Body of pancreas (tissue), 4 donors: ENCODE measurements around the gene TMEM9. TPM values are rescaled to one million over a fixed set of nuclear protein-coding genes. Genes with fewer than 3 reads are reported as not detected.

ENCODE experiments used
- ATAC-seq: fragments of 150-250 bp; one replicate; pipeline ENCODE4 v1.9.1; 2016
- DNase-seq, 4 donors: peaks; one replicate each; pipeline ENCODE4 v3.0.0-alpha.2; 2019
- H3K27ac ChIP-seq, 4 donors: fragments of 200-600 bp; sonication (generic); 1 replicate in 3 of 4; 2 replicates in 1 of 4; pipeline versions ENCODE4 v1.5.1 to v1.6.1; 2016 to 2019; ENCODE audit warnings: mild to moderate bottlenecking in 1 of 4, mixed read lengths in 1 of 4, moderate library complexity in 1 of 4
- H3K27me3 ChIP-seq, 2 donors: fragments of 200-600 bp; sonication (generic); one replicate each; pipeline ENCODE4 v1.6.0; 2016; ENCODE audit warnings: mild to moderate bottlenecking in 1 of 2
- H3K36me3 ChIP-seq, 2 donors: fragments of 200-600 bp; sonication (generic); replicated peaks in 1 of 2; 2 replicates each; pipeline ENCODE4 v1.5.1; 2016; ENCODE audit warnings: low read depth in 2 of 2; ENCODE audit not compliant: insufficient read depth in 1 of 2
- H3K4me1 ChIP-seq: fragments of 200-600 bp; sonication (generic); one replicate; pipeline ENCODE4 v1.6.0; 2016
- H3K4me3 ChIP-seq, 2 donors: fragments of 200-600 bp; sonication (generic); 1 replicate in 1 of 2; 2 replicates in 1 of 2; pipeline ENCODE4 v1.5.1; 2016 to 2019
- H3K9me3 ChIP-seq, 3 donors: fragments of 200-600 bp; sonication (generic); 1 replicate in 2 of 3; 2 replicates in 1 of 3; pipeline ENCODE4 v1.5.1; 2016
- CTCF ChIP-seq, 7 experiments: fragments of 450-650 bp in 4 of 7; fragments of 200-600 bp in 3 of 7; sonication (generic) in 3 of 7; IDR thresholded peaks; one replicate each; pipeline ENCODE4 v1.5.1; 2016 to 2019; ENCODE audit warnings: antibody characterized with exemption in 7 of 7
- POLR2A ChIP-seq, 3 donors: fragments of 450-650 bp; IDR thresholded peaks; one replicate each; pipeline ENCODE4 v1.6.1; 2016; ENCODE audit warnings: antibody characterized with exemption in 3 of 3, mild to moderate bottlenecking in 2 of 3
- WGBS, 2 donors: methylation state at CpG; one replicate each; pipeline ENCODE4 v1.1.5; 2017; 5-methylcytosine and 5-hydroxymethylcytosine counted together
- intact Hi-C: fragments of 100-400 bp; cut with DNase I; formaldehyde crosslinking; loops from one replicate; pipeline ENCODE4 v1.15.1; 2023
- total RNA-seq, 2 donors: library from RNA; depleted of rRNA; stranded (reverse); fragments of >200 nt; gene quantifications; one replicate each; pipeline ENCODE4 v1.1.0, GENCODE V29; 2016

TMEM9 gene
- total RNA-seq, 2 donors from 2014 or later, result 56.6 to 70.5 TPM

DNA sequence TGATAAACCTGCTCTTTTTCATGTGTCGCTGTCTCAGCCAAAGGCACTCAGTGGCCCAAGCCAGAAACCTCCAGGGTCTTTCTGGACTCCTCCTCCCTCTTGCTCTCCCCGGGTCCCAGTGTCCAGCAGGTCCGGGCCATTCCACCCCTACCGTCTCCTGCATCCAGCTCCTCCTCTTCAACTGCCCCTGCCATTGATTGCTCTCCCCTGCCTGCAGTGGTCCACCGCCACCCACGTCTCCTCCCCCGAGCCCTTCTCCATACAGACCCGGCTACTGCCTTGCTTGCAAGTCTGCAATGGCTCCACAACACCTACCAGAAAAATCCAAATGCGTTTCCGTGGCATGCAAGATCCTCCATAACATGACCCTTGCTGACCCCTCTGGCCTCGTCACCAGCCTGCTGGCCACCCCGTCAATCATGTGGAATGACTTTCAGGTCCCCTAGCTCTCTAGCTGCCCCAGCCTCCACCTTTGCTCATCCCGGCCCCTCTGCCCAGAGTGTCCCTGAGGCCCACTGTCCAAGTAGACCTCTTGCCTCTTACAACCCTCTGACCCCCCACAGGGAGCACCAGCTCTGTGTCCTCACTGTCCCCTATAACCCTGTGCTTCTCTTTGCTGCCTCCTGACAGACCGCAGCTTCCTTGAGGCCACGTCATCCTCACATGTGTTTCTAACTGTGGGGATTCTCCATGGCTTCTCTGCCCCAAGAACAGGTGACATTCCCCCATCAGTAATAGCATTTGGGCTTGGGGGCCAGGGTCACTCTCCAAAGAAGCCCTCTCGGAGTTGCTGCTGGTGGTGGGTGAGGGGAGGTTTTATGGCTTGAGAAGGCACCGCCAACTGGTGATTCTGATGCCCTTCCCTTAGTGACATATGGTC lies 57.1 kb downstream of the TMEM9 start:
- H3K27me3 ChIP-seq, result no peaks in the 10 kb centered on the region
- H3K36me3 ChIP-seq, result no peaks in the 10 kb centered on the region
- DNase-seq (no peak), ATAC-seq (no peak)
- TF ChIP-seq POLR2A (IDR thresholded peaks at IDR 0.05) (no peak), CTCF (IDR thresholded peaks at IDR 0.05) (no peak)
- intact Hi-C loops, result loop anchor here (10.0 kb wide), 1 partner anchor 128 kb away; no protein-coding TSS in a partner anchor
- no peaks in the 10 kb centered on the region for H3K4me1 ChIP-seq
- no peak overlapping the region for H3K27ac ChIP-seq
- no peak overlapping the region for H3K4me3 ChIP-seq
- WGBS, 2 donors, result 77 to 81% methylated on average over 17 of the region's 17 CpGs
- no peaks in the 10 kb centered on the region for H3K9me3 ChIP-seq

GRCh38 chr1:201096041-201096461 lies 58.2 kb downstream of the TMEM9 start:
- TF ChIP-seq POLR2A (IDR thresholded peaks at IDR 0.05) (no peak), CTCF (IDR thresholded peaks at IDR 0.05) (no peak)
- Histone ChIP-seq H3K4me1 (no peaks in the 10 kb centered on the region), H3K27me3 (no peaks in the 10 kb centered on the region), H3K9me3 (no peaks in the 10 kb centered on the region), H3K27ac (no peak overlapping the region), H3K36me3 (no peaks in the 10 kb centered on the region), H3K4me3 (no peak overlapping the region)
- intact Hi-C loops, result loop anchor here (10.0 kb wide), 1 partner anchor 129 kb away; no protein-coding TSS in a partner anchor
- ATAC-seq (no peak), DNase-seq (no peak)
- WGBS, 2 donors, result 68 to 73% methylated on average over 5 of the region's 5 CpGs

GRCh38 chr1:201095581-201095980 lies 58.7 kb downstream of the TMEM9 start:
- intact Hi-C loops, result loop anchor here (10.0 kb wide), 1 partner anchor 129 kb away; no protein-coding TSS in a partner anchor
- no peaks in the 10 kb centered on the region for H3K36me3 ChIP-seq
- H3K27me3 ChIP-seq, result no peaks in the 10 kb centered on the region
- no peaks in the 10 kb centered on the region for H3K4me1 ChIP-seq
- no peak overlapping the region for H3K27ac ChIP-seq
- no peaks in the 10 kb centered on the region for H3K9me3 ChIP-seq
- WGBS, 2 donors, result 96% methylated on average over 2 of the region's 2 CpGs
- no peak for TF ChIP-seq CTCF (IDR thresholded peaks at IDR 0.05)
- TF ChIP-seq POLR2A (IDR thresholded peaks at IDR 0.05), result no peak
- no peak for ATAC-seq
- no peak overlapping the region for H3K4me3 ChIP-seq
- DNase-seq, result no peak

DNA sequence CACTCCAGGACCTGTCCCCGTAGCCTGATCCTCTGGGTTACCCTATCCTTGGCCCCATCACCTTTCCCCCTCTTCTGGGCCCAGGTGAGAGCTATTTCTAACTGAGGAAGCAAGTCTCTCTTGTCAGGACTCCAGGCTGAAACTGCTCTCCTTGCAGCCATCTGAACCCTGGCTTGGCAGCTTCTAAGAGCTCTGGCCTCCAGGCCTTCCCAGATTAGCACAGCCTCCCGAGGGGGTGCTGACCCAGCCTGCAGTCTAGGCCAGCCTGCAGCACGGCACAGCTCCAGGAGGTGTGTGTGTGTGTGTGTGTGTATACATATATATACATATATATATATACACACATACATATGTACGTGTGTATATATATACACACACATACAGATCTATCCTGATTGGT lies 59.4 kb downstream of the TMEM9 start:
- DNase-seq (no peak), ATAC-seq (no peak)
- Histone ChIP-seq H3K36me3 (no peaks in the 10 kb centered on the region), H3K27ac (no peak overlapping the region), H3K4me1 (no peaks in the 10 kb centered on the region), H3K4me3 (no peak overlapping the region), H3K9me3 (no peaks in the 10 kb centered on the region), H3K27me3 (no peaks in the 10 kb centered on the region)
- intact Hi-C loops, result loop anchor here (10.0 kb wide), 1 partner anchor 130 kb away; no protein-coding TSS in a partner anchor
- TF ChIP-seq POLR2A (IDR thresholded peaks at IDR 0.05), result no peak
- TF ChIP-seq CTCF (IDR thresholded peaks at IDR 0.05), result no peak
- 66 to 90% methylated on average over 2 to 4 of the region's 4 CpGs for WGBS, 2 donors
